NCI-H2196 (cell line): ENCODE results near the gene BRWD1.
"Not testable (repeated sequence)": the region's sequence is repeated elsewhere in the genome, so short reads cannot be mapped to it uniquely, and the experiment has no call there.

ENCODE experiments used
- DNase-seq: peaks from one replicate; lab custom pipeline; 2025; ENCODE audit not compliant: unreplicated experiment; lab: John Stamatoyannopoulos, UW

The BRWD1 gene

DNA sequence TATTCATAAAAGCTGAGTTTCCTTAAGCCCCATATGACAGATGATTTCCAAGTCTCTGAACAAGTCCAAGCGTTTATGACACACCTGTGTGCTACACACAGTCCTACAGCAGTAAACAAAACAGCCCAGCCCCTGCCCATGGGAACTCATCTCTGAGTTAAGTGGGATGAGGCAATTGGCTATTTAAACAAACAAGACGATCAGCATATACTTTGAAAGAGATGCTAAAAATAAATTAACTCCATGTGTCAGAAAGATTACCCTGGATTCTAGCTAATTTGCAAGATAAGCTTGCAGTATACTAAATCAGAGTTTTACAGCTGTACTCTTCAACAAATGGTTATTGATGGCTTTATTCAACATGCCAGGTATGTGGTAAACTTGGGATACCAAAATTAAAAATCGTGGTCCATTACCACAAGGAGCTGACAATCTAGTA lies 137.1 kb downstream of the BRWD1 start:
- no peak for DNase-seq

DNA sequence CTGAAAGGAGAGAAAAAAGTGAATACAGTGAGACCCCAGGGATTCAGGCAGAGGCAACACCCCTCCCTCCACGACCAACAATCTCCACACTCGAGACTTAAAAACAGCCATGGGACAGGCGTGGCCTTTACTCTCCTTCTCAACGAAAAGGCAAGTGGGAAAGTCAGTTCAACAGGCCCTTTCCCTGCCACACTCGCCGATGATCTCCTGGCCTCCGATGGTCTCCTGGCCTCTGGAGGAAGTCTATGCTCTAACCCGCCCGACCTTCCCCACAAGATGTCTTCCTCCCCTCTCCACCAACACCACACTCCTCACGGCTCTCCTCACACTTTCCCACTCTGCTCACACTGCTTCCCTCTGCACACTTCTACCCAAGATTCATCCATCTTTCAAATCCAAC lies 137.8 kb downstream of the BRWD1 start:
- no peak for DNase-seq

DNA sequence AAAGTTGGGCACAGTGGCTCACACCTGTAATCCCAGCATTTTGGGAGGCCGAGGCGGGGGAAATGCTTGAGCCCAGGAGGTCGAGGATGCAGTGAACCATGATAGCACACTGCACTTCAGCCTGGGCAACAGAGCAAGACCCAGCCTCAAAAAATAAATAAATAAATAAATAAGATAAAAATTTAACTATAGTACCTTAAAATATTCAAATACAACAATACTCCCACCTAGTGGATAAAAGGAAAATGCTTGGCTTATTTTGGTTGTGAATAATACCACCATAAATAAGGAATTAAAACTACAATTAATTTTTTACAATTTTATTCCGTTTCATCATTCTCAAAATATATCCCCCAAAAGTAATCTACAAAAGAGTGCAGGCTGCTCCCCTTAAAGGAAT lies 138.3 kb downstream of the BRWD1 start:
- peak; percentile 33 for DNase-seq

DNA sequence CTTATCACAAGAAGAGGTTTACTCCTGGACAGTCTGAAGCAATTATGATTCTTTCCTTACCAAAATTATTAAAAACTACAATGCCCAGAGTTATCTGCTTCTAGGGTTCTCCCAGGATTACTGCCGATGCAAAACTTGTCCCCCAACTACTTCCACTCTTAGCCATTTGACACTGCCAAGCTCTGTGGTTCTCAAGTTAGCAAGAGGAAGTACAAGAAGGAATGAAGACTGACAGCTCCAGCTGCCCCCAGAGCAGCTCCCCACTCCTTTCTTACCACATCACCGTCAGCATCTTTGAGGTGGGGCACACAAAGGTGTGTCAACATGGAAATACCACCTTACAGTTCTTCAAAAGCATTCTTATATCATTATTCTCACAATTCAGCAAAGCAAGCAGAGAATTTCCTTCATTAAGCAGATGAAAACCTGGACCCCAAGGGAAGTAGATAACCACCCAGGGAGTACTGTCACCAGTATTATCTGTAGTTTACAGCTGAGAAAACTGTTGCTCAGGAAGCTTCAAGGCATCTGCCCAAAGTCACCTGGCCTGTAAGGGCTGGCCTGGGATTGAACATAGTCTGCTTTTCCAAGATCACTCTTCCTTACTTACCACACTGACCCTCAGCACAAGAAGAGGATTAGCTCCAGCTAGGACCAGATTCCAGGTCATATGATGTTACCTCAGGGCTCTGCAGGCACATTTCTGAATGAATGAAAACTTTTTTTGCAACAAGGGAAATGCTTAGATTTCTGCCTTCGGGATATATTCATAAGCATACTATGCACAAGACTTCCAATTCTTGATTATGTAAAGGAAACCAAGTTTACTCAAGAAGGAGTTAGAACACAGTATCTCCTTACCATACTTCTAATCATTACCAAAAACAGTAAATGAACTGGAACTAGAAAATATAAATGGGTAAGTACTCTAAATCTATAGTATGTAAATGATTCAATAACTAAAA lies 139.4 kb downstream of the BRWD1 start:
- DNase-seq: no peak

GRCh38 chr21:39169906-39170305 lies 143.5 kb downstream of the BRWD1 start:
- no peak for DNase-seq

- no peak for DNase-seq
Observed at GRCh38 chr21:39168800-39169199, 144.6 kb downstream of the BRWD1 start.

GRCh38 chr21:39164523-39164922 lies 148.9 kb downstream of the BRWD1 start:
- no peak for DNase-seq

- no peak for DNase-seq
Observed at GRCh38 chr21:39161064-39161463, 152.4 kb downstream of the BRWD1 start.

- DNase-seq: no peak
Observed at GRCh38 chr21:39159342-39160063, 153.9 kb downstream of the BRWD1 start.

GRCh38 chr21:39157241-39157640 lies 156.2 kb downstream of the BRWD1 start:
- not testable (repeated sequence) for DNase-seq

GRCh38 chr21:39156024-39156423 lies 157.4 kb downstream of the BRWD1 start:
- no peak for DNase-seq

GRCh38 chr21:39155578-39155977 lies 157.9 kb downstream of the BRWD1 start:
- DNase-seq: no peak

DNA sequence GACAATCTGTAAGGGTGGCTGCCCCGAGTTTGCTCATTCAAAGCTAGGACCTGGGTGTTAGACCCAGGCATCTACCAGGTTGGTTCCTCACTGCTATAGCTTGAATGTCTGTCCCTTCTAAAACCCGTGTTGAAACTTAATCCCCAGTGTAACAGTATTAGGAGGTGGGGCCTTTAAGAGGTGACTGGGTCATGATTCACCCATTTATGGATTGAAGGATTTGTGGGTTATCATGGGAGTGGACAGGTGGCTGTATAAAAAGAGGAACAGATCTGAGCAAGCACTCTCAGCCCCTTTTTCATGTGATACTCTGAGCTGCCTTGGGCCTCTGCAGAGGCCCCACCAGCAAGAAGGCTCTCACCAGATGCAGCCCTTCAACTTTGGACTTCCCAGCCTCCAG lies 159.6 kb downstream of the BRWD1 start:
- no peak for DNase-seq

- DNase-seq: no peak
Observed at GRCh38 chr21:39153373-39153772, 160.1 kb downstream of the BRWD1 start.

GRCh38 chr21:39152271-39152670 lies 161.2 kb downstream of the BRWD1 start:
- no peak for DNase-seq

- no peak for DNase-seq
Observed at GRCh38 chr21:39150877-39151276, 162.6 kb downstream of the BRWD1 start.

DNA sequence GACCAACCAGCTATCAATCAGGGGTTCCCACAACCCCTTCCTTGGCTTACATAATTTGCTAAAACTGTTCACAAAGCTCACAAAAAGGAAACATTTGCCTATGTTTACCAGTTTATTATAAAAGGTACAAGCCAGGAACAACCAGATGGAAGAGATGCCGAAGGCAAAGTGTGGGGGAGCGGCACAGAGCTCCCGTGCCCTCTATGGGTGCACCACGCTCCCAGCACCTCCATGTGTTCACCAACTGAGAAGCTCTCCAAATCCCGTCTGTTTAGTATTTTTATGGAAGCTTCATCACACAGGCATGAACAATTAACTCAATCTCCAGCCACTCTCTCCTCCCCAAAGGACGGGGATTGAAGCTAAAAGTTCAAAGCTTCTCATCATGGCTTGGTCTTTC lies 163.1 kb downstream of the BRWD1 start:
- no peak for DNase-seq

- DNase-seq: no peak
Observed at GRCh38 chr21:39149882-39150281, 163.6 kb downstream of the BRWD1 start.

DNA sequence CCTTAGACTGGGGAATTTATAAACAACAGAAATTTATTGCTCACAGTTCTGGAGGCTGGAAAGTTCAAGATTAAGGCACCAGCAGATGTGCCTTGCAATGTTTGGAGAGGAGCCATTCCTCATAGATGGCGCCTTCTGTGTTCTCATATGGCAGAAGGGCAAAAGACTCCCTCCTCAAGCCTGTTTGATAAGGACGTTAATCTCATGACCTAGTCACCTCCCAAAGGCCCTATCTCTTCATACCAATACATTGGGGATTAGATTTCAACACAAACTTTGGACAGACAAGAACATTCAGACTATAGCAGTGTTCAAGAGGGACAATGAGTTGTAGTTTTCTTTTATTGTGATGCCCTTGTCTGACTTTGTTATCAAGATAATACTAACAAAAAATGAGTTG lies 164.5 kb downstream of the BRWD1 start:
- no peak for DNase-seq

- no peak for DNase-seq
Observed at GRCh38 chr21:39144191-39144590, 169.2 kb downstream of the BRWD1 start.

DNA sequence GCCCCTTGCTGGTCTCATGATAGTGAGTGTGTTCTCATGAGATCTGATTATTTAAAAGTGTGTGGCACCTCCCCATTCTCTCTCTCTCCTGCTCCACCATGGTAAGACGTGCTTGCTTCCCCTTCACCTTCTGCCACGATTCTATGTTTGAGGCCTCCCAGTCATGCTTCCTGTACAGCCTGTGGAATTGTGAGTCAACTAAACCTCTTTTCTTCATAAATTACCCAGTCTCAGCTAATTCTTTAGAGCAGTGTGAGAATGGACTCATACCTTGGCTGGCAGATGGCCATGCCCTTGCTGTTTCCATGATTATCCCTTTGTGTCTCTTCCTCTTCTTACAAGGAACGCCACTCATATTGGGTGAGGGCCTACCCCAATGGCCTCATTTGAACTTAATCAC lies 170.5 kb downstream of the BRWD1 start:
- DNase-seq: no peak

DNA sequence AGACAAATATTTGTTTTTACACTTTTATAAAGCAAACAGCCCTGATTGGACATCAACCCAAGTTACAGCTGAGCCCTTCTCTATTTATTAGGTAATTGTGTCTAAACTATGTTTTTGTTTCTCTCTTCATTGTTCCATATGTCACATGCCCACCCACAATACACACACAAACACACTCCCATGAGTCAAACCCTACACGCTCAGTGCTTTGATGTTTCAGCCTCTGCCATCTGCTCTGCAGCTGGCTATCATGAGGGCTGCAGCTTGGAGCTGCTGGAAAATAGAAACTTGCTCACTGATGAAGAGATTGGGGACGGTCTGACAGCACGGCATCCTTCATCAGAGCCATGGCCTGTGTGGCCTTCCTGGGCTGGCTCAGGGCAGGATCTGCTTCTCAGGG lies 171.9 kb downstream of the BRWD1 start:
- DNase-seq: no peak
